ENCODE measurements around the gene PHPT1.

Gene PHPT1

DNA sequence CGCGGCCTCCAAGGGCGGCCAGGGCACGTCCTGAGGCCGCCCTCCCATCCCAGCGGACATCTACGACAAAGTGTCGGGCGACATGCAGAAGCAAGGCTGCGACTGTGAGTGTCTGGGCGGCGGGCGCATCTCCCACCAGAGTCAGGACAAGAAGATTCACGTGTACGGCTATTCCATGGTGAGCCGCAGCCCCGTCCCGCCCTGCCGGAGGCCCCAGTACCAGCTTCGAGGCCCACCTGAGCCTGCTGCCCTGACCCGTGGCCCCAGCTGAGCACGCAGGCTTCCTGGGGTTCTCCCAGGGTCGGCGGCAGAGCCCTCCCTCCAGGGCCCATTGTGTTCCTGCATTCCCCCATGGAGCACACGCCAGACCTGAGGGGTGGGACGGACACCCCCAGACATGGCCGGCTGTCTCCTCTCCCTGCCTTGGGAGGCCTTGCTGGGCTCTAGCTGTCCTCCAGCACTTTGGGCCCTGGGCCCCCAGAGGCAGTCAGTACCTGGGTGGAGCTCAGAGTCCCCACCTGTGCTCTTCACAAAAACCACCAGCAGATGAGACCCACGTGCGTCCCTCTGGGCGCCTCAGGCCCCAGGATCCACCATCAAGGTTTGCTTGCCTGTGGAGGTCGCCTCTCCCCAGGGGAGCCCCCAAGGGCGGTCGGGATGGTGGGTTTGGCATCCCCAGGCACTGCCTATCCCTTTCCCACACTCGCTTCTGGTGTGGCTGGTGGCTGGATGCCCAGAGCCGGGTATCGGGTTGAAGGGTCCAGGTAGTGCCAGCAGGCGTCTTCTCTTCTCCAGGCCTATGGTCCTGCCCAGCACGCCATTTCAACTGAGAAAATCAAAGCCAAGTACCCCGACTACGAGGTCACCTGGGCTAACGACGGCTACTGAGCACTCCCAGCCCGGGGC lies 1.0 kb downstream of the PHPT1 start:
- DNase-seq: no peak

DNA sequence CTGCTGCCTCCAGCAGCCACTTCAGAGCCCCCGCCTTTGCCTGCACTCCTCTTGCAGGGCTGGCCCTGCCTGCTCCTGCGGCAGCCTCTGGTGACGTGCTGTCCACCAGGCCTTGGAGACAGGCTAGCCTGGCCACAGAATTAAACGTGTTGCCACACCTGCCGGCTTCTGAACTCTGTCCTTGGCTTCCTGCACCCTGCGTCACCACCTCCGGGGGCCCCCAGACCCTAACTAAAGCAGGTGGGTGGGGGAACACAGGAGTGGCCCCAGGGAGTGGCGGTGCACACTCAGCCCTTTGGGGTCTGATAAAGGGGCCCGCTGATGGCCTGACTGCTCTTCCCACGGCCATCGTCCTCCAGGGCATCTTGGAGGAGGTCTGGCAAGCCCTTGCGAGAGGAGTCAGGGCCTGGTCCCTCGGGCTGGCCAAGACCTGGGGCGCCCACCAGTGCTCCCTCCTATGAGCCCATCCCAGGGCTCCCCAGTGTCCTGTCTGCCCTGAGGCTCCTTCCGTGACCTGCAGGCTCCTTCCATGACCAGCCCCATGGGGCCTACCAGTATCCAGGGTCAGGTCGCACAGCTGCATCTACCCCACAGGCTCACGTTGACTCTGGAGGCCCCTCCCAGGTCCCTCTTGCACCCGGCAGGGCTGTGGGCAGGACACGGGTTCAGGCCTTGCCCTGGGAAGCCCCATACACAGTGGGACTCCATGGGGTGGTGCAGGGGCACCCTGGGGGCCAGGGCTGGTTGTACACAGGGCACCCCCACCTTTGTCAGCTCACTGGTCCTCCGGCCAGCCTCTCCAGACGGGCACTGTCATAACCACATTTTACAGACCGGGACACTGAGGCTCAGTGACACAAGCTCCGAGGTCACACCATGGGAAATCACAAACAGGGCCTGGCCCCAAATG lies 1.9 kb downstream of the PHPT1 start:
- DNase-seq: no peak

DNA sequence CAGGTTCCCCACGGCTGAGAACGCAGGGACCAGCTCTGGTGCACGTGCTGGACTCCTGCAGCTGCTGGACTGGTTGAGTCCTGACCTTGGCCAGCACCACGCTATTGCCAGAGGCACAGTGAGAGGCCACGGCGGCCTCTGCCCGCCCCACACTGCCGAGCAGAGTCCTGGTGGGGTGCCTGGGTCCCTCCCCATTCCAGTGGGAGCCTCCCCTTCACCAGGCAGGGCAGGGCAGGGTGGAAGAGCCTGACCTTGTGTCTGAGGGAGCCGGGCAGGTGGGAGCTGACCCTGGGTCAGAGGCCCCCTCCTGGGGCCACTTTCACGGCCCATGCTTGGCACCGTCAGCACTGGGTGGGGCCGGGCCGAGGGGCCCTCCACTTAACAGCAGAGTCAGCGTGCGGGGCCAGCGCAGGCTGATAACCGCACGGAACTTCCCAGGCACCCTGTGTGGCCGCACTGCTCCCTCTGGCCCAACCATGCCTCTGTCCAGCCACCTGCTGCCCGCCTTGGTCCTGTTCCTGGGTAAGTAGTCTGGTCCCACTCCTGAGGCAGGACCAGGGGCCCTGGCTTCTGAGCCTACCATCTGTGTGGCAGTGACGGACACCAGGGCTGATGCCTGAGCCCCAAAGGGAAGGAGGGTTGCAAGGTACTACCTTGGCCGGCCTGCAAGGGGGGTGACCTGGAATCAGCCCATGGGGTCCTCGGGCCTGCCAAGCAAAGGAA lies 2.9 kb downstream of the PHPT1 start, which contains the start of gene MAMDC4:
Gene MAMDC4 (plus strand): TSS at position 406 of the 723 bp plus-strand sequence. CDS start 71 bp downstream, at position 477.
- DNase-seq: no peak

GRCh38 chr9:136852664-136853595 lies 3.7 kb downstream of the PHPT1 start:
- no peak for DNase-seq

DNA sequence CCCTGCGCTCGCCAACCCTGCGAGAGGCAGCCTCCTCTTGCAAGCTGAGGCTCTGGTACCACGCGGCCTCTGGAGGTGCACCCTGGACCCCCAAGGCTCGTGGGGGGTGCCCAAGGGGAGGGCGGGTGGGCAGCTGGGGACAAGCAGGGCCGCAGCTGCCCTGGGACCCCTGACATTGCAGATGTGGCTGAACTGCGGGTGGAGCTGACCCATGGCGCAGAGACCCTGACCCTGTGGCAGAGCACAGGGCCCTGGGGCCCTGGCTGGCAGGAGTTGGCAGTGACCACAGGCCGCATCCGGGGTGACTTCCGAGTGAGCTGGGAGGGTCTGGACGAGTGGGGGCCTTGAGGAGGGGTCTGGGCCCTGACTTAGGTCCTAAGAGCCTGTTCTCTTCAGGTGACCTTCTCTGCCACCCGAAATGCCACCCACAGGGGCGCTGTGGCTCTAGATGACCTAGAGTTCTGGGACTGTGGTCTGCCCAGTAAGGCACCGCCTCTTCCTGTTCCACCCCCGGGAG lies 4.4 kb downstream of the PHPT1 start:
- no peak for DNase-seq

DNA sequence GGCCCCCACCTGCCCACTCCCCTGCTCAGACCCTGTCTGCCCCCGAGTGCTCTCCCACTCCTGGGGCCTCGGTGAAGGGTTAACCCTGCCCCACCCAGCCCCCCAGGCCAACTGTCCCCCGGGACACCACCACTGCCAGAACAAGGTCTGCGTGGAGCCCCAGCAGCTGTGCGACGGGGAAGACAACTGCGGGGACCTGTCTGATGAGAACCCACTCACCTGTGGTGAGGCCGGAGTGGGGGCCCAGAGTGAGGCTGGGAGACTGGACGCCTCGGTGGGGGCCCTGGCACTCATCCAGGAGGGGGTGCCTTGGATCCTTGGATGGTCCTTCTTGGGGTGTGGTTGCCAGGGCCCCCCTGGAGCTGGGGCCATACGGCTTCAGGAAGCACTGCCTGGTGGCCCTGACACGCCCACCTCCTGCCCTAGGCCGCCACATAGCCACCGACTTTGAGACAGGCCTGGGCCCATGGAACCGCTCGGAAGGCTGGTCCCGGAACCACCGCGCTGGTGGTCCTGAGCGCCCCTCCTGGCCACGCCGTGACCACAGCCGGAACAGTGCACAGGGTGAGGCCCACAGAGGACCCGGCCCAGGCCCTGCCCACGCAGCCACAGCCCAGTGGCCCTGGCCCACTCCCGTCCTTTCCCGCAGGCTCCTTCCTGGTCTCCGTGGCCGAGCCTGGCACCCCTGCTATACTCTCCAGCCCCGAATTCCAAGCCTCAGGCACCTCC lies 5.1 kb downstream of the PHPT1 start:
- DNase-seq: no peak

GRCh38 chr9:136854842-136855460 lies 5.7 kb downstream of the PHPT1 start:
- no peak for DNase-seq

DNA sequence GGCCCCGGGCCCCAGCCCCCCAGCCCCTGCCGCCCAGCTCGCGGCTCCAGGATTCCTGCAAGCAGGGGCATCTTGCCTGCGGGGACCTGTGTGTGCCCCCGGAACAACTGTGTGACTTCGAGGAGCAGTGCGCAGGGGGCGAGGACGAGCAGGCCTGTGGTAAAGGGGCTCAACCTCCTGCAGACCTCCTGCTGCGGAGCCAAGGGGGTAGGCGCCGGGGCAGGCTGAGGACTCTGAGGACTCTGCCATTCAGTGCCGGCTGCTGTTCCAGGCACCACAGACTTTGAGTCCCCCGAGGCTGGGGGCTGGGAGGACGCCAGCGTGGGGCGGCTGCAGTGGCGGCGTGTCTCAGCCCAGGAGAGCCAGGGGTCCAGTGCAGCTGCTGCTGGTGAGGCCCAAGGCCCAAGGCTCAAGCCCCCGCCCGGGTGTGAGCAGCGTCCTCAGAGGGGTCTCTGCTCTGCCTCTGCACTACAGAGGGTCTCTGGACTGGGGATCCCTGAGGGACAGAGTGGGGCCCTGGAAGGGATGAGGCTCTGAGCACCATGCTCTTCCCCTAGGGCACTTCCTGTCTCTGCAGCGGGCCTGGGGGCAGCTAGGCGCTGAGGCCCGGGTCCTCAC lies 6.4 kb downstream of the PHPT1 start:
- no peak for DNase-seq

GRCh38 chr9:136856079-136856476 lies 6.9 kb downstream of the PHPT1 start:
- DNase-seq: no peak

- no peak for DNase-seq
These were observed 7.4 kb downstream of the PHPT1 start for GRCh38 chr9:136856541-136857141.

DNA sequence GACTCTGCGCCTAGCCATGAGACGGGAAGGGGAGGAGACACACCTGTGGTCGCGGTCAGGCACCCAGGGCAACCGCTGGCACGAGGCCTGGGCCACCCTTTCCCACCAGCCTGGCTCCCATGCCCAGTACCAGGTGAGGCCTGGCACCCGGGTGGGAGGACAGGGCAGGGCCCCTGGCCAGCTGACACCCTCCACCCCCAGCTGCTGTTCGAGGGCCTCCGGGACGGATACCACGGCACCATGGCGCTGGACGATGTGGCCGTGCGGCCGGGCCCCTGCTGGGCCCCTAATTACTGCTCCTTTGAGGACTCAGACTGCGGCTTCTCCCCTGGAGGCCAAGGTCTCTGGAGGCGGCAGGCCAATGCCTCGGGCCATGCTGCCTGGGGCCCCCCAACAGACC lies 8.0 kb downstream of the PHPT1 start:
- DNase-seq: no peak

DNA sequence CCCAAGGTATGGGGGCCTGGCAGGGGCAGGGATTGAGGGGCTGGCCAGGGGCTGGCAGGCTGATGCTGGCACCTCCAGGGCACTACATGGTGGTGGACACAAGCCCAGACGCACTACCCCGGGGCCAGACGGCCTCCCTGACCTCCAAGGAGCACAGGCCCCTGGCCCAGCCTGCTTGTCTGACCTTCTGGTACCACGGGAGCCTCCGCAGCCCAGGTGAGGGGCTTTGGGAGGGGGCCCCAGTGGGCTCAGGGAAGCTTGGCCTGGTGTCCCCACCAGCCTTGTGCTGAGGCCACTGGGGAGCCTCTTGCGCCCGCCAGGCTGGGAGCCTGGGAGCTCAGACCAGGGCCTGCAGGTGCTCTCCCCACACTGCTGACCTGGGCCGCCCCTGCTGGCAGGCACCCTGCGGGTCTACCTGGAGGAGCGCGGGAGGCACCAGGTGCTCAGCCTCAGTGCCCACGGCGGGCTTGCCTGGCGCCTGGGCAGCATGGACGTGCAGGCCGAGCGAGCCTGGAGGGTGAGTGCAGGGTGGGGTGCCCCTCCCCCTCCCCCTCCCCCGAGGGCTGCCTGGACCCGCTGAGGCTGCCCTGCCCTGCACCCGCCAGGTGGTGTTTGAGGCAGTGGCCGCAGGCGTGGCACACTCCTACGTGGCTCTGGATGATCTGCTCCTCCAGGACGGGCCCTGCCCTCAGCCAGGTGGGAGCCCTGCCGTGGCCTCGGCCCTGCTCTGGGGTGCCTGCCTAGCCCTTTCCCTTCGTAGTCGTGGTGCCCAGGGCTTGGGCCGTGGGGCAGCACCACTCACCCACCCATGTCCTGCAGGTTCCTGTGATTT lies 8.6 kb downstream of the PHPT1 start:
- DNase-seq: no peak

DNA sequence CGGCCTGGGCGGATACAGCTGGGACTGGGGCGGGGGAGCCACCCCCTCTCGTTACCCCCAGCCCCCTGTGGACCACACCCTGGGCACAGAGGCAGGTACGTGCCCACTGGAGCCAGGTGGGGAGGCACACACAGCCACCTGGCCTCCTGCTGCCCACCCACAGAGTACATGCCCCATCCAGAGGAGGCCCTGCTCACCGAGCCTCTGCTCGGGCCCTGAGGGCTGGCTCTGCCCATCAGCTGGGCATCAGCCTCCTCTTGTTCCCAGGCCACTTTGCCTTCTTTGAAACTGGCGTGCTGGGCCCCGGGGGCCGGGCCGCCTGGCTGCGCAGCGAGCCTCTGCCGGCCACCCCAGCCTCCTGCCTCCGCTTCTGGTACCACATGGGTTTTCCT lies 9.2 kb downstream of the PHPT1 start:
- no peak for DNase-seq

GRCh38 chr9:136858844-136859757 lies 9.9 kb downstream of the PHPT1 start:
- DNase-seq: no peak

- DNase-seq: no peak
These were observed 11.3 kb downstream of the PHPT1 start for GRCh38 chr9:136860529-136860928.

- DNase-seq: no peak
These were observed 12.0 kb downstream of the PHPT1 start for GRCh38 chr9:136860933-136861873.
